Measurements from ENCODE around the gene TBC1D3G.
"Not testable (repeated sequence)": the region's sequence is repeated elsewhere in the genome, so short reads cannot be mapped to it uniquely, and the experiment has no call there.

The TBC1D3G gene

DNA sequence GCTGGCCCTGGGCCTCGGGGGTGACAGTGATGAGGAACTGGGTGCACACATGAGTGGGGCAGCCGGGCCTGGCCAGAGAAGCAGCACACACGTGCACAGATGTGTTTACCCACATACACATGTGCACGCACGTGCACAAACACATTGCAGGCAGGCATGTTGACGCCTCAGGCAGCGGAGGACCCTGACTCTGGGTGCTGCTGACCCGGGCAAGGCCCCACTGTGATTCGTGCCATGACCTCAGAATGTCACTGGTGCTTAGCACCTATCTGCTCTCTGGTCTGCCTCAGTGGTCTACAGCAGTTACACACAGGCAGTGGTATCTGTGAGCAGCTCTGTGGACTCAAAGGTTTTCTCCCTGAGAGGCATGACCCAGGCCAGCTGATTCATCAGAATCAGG lies at the start of gene TBC1D3G:
Gene TBC1D3G, plus strand, starts transcription at position 301 of the 400 bp plus-strand sequence. CDS start 1,528 bp downstream, outside the sequence.
- not testable (repeated sequence) for DNase-seq (ENCODE audit: low read depth)

DNA sequence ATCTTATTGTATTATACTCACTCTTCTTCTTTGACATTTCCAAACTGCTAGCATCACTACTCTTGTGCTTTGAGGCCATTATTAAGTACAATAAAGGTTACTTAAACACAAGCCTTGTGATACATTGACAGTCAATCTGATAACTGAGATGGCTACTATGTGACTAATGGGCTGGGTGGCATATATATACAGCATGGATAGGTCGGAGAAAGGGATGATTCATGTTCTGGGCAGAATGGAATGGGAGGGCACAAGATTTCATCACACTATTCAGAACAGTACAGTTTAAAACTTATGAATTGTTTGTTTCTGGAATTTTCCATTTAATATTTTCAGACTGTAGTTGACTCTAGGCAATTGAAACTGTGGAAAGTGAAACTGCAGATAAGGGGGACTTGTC lies 40.4 kb upstream of the TBC1D3G start:
- DNase-seq (ENCODE audit: low read depth): not testable (repeated sequence)

DNA sequence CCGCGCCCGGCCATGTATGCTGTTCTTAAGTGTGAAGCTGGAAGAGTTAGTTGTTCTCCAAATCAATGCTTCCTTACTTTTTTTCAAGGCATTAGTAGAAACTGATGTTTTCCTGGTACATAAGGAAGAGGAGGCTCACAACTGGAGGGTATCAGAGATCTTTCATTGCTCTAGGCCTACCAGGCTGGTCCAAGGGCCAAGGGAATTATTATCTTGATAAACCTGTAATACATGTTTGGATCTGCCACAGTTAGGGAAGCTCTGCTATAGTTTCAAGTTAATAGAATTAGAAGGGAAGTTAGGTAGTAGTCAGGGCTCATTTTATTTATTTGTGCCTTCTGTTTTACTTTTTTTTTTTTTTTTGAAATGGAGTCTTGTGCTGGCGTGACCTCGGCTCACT lies 39.5 kb upstream of the TBC1D3G start:
- not testable (repeated sequence) for DNase-seq (ENCODE audit: low read depth)

DNA sequence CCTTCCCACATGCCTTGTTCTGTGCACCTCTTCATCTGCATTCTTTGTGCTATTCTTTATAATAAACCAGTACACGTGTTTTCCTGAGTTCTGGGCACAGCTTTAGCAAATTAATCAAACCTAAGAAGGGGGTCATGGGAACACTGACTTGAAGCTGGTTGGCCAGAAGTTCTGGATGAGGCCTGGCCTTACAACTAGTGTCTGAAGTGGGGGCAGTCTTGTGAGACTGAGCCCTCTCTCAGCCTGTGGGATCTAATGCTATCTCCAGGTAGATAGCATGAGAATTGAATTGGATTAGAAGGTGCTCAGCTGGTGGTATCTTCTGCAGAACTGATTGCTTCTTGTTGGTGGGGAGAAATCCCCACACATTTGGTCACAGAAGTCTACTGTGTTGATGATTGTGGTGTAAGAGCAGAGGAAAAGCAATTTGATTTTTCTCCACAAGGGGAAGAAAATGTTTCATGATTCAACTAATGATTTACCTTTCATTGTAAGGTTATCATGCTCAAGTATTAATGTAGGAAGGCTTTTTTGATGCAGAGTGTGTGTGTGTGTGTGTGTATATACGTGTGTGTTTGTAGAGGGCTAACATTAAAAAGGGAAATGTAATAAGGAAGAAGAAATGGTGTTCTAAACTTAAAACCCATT lies 33.6 kb upstream of the TBC1D3G start:
- DNase-seq (ENCODE audit: low read depth): not testable (repeated sequence)

DNA sequence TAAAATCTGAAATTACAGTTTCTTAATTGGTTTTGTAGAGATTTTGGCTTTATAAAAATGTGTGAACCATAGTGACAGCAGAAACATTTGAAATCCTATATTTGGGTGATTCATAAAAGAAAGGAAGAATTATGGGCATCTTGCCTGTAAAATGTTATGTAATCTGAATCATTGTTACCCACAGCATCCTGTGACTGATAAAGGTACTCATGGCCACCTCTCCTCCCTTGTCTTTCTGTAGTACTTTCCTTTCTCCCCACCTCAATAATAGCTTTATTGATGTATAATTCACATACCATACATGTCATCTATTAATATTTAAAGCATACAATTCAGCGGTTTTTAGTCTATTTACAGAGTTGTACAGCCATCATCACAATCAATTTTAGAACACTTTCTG lies 28.5 kb upstream of the TBC1D3G start:
- not testable (repeated sequence) for DNase-seq (ENCODE audit: low read depth)

DNA sequence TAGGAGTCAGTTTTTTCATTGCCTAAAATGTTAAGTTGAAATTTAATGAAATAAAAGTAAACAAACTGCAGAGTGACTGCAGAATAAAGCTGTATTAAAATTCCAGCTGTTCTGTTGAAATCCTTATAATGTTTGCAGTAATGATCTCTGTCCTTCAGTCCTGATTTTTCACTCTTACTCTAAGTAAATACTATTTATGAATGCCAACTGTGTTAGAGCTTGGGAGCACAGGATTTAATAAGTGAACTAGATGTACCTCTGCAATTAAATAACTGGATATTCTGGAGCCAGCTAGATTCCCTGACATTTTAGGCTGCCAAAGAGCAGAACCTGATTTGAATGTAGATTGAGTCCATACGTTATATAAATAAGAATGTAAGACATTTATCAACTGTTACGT lies 7.9 kb upstream of the TBC1D3G start:
- DNase-seq (ENCODE audit: low read depth): not testable (repeated sequence)

DNA sequence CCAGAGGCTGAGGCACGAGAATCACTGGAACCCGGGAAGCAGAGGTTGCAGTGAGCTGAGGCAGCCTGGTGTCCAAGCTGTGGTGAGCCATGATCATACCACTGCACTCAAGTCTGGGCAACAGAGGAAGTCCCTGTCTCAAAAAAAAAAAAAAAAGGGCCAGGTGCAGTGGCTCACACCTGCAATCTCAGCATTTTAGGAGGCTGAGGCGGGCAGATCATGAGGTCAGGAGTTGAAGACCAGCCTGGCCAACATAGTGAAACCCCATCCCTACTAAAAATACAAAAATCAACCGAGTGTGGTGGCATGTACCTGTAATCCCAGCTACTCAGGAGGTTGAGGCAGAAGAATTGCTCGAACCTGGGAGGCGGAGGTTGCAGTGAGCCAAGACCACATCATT lies 38.8 kb downstream of the TBC1D3G start:
- not testable (repeated sequence) for DNase-seq (ENCODE audit: low read depth)

DNA sequence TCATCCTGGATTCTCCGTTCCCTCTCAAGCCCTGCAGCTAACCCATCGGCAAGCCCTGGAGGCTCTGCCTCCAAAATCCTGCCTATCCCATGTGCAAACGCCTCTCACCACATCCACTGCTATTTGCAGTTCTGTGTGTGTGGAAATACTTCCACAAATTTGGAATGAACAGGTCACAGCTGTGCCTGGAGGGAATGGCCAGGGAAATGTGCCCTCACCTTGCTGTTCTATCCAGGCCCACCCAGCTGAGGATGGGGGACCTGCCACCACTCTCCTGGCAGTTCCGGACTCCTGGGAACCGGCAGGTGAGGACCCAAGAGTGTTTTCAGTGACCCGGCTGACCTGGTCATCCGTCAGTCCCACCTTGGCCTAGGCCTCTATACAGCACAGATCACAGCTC lies 52.3 kb downstream of the TBC1D3G start:
- not testable (repeated sequence) for DNase-seq (ENCODE audit: low read depth)

All from HS-27A (cell line).